Endothelial cell of umbilical vein (primary cell): ENCODE data around the gene ST6GALNAC6.

Source experiments
- EZH2 ChIP-seq: IDR thresholded peaks from 2 replicates; pipeline ENCODE4 v1.6.1; 2012; ENCODE audit warnings: borderline replicate concordance, low read depth, mild to moderate bottlenecking, moderate library complexity, low read length, inconsistent platforms; ENCODE audit not compliant: severe bottlenecking
- POLR2A ChIP-seq: IDR thresholded peaks from 2 replicates; pipeline ENCODE4 v1.6.1; 2012; ENCODE audit warnings: low read depth, mild to moderate bottlenecking, control low read depth, low read length
- POLR2AphosphoS5 ChIP-seq: IDR thresholded peaks from 2 replicates; pipeline ENCODE4 v1.6.1; 2012; ENCODE audit warnings: low read depth, mild to moderate bottlenecking, control low read depth, low read length, moderate library complexity; ENCODE audit not compliant: insufficient read depth
- TF ChIP-seq, protein P1 (sequence below), 2 donors: IDR thresholded peaks; 1 replicate in 1 of 2; 2 replicates in 1 of 2; pipeline ENCODE4 v1.5.1; 2011; ENCODE audit warnings: low read length in 2 of 2, mild to moderate bottlenecking in 2 of 2, moderate library complexity in 2 of 2, control low read depth in 1 of 2, inconsistent platforms in 1 of 2, low read depth in 1 of 2; ENCODE audit not compliant: insufficient read depth in 1 of 2; ENCODE audit errors: extremely low read depth in 1 of 2
- TF ChIP-seq, protein P2 (sequence below): IDR thresholded peaks from 2 replicates; pipeline ENCODE4 v1.6.1; 2011; ENCODE audit not compliant: insufficient read depth, insufficient read length

DNA sequence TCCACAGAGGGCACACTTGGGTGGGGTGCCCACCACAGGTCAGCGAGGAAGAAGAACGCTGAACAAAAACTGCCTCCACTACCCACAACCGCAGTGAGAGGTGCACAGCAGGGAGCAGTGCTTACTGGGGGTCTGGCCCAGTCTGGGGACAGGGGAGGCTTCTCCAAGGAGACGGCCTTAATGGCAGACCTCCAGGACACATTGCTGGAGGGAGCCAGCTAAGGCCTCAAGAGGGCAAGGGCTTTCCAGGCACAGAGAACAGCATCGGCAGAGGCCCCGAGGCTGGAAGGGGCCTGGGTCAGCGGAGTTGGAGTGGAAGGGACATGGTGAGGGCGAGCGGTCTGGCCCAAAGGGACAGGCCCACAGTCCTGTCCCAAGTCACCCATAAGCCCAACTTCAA, 46.5 kb upstream of the ST6GALNAC6 start:
- TF ChIP-seq, protein P1, sequence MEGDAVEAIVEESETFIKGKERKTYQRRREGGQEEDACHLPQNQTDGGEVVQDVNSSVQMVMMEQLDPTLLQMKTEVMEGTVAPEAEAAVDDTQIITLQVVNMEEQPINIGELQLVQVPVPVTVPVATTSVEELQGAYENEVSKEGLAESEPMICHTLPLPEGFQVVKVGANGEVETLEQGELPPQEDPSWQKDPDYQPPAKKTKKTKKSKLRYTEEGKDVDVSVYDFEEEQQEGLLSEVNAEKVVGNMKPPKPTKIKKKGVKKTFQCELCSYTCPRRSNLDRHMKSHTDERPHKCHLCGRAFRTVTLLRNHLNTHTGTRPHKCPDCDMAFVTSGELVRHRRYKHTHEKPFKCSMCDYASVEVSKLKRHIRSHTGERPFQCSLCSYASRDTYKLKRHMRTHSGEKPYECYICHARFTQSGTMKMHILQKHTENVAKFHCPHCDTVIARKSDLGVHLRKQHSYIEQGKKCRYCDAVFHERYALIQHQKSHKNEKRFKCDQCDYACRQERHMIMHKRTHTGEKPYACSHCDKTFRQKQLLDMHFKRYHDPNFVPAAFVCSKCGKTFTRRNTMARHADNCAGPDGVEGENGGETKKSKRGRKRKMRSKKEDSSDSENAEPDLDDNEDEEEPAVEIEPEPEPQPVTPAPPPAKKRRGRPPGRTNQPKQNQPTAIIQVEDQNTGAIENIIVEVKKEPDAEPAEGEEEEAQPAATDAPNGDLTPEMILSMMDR (IDR thresholded peaks at IDR 0.05; ENCODE audit: extremely low read depth in 1 of 2, insufficient read depth in 1 of 2, low read depth in 1 of 2, low read length in 2 of 2), result no peak
- TF ChIP-seq POLR2AphosphoS5 (no peak), POLR2A (no peak), EZH2 (no peak)
- TF ChIP-seq, protein P2, sequence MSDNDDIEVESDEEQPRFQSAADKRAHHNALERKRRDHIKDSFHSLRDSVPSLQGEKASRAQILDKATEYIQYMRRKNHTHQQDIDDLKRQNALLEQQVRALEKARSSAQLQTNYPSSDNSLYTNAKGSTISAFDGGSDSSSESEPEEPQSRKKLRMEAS, result no peak
